ENCODE measurements around the gene CBFB. TPM values are rescaled to one million over a fixed set of nuclear protein-coding genes. Genes with fewer than 3 reads are reported as not detected.

The CBFB gene
- total RNA-seq, 1 experiment from 2014 or later, result 76.3 TPM

DNA sequence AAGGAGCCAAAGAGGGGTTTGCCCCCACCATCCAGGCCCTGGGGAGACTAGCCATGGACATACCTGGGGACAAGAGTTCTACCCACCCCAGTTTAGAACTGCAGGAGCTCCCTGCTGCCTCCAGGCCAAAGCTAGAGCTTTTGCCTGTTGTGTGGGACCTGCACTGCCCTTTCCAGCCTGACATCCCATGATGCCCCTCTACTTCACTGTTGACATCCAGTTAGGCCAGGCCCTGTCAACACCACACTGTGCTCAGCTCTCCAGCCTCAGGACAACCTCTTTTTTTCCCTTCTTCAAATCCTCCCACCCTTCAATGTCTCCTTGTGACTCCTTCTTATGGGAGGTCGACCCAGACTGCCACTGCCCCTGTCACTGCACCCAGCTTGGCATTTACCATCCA is 19.8 kb upstream of the CBFB start:
- H3K4me3 Mint-ChIP-seq, result no peak overlapping the region
- no peak overlapping the region for H2BK12ac ChIP-seq (ENCODE audit: insufficient read length, low read depth, low read length)
- H3T11ph ChIP-seq (ENCODE audit: low read length), result no peak overlapping the region
- no peak overlapping the region for H4K91ac ChIP-seq (ENCODE audit: insufficient read length, low read depth, low read length)
- H2AFZ ChIP-seq (ENCODE audit: low read length), result no peak overlapping the region
- no peak overlapping the region for H2BK5ac ChIP-seq (ENCODE audit: insufficient read length, low read length)
- peaks cover 3 to 8% of the 10 kb centered on the region in 2 experiments; a peak in 1 of 4 replicates for H3K4me1 Mint-ChIP-seq
- no peak overlapping the region for H4K8ac ChIP-seq (replicated peaks; ENCODE audit: insufficient read length, low read depth, low read length)
- H3K36me3 Mint-ChIP-seq (ENCODE audit: insufficient read depth in 1 of 3, low read depth in 3 of 3), result no peaks in the 10 kb centered on the region
- peaks cover 5% of the 10 kb centered on the region; the same call in 1 of the 2 replicates for H3K27me3 ChIP-seq (ENCODE audit: insufficient read depth, low read length)
- H3K9ac ChIP-seq (ENCODE audit: extremely low read depth, insufficient read length, low read length), result no peak overlapping the region
- no CpG with 5 or more reads among the region's 1 CpG for WGBS (ENCODE audit: extremely low coverage, insufficient read length, low lambda C conversion rate)
- no peak overlapping the region for H3K18ac ChIP-seq (ENCODE audit: insufficient read length, low read depth, low read length)
- H4K5ac ChIP-seq (ENCODE audit: insufficient read length, low read depth, low read length), result no peak overlapping the region
- no peaks in the 10 kb centered on the region for H3K79me1 ChIP-seq (ENCODE audit: insufficient read depth, low read depth, low read length, poor library complexity, severe bottlenecking)
- H3K4ac ChIP-seq (ENCODE audit: low read depth, low read length), result no peak overlapping the region
- no peak overlapping the region for H3K27ac ChIP-seq (ENCODE audit: insufficient read length, low read depth, low read length)
- no peaks in the 10 kb centered on the region for H3K4me1 ChIP-seq (ENCODE audit: insufficient read depth, low read length)
- no peak overlapping the region for H3K27ac Mint-ChIP-seq
- no peak overlapping the region for H3K56ac ChIP-seq (ENCODE audit: insufficient read length, low read depth, low read length)
- H4K20me1 ChIP-seq (ENCODE audit: control insufficient read depth, insufficient read depth, insufficient read length), result no peaks in the 10 kb centered on the region
- peaks cover 49% of the 10 kb centered on the region for H3K27me3 Mint-ChIP-seq (ENCODE audit: low read depth)
- H3K14ac ChIP-seq (ENCODE audit: insufficient read depth, low read length), result no peak overlapping the region; the same call in 1 of the 2 replicates
- no peaks in the 10 kb centered on the region for H3K9me3 Mint-ChIP-seq
- peaks cover 6% of the 10 kb centered on the region for H3K23me2 ChIP-seq (ENCODE audit: insufficient read length, low read depth, low read length, poor library complexity, severe bottlenecking)
- no peaks in the 10 kb centered on the region for H3K79me2 ChIP-seq (ENCODE audit: insufficient read depth, low read length)
- TF ChIP-seq, protein P1, sequence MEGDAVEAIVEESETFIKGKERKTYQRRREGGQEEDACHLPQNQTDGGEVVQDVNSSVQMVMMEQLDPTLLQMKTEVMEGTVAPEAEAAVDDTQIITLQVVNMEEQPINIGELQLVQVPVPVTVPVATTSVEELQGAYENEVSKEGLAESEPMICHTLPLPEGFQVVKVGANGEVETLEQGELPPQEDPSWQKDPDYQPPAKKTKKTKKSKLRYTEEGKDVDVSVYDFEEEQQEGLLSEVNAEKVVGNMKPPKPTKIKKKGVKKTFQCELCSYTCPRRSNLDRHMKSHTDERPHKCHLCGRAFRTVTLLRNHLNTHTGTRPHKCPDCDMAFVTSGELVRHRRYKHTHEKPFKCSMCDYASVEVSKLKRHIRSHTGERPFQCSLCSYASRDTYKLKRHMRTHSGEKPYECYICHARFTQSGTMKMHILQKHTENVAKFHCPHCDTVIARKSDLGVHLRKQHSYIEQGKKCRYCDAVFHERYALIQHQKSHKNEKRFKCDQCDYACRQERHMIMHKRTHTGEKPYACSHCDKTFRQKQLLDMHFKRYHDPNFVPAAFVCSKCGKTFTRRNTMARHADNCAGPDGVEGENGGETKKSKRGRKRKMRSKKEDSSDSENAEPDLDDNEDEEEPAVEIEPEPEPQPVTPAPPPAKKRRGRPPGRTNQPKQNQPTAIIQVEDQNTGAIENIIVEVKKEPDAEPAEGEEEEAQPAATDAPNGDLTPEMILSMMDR (conservative IDR thresholded peaks at IDR 0.05), result no peak
- no peak for DNase-seq
- no peaks in the 10 kb centered on the region for H3K9me3 ChIP-seq (ENCODE audit: control insufficient read depth, low read depth, low read length)
- no peak overlapping the region for H2BK20ac ChIP-seq (ENCODE audit: low read depth, low read length, poor library complexity, severe bottlenecking)
- H3K23ac ChIP-seq (ENCODE audit: insufficient read length, low read depth, low read length), result no peak overlapping the region
- no peak overlapping the region for H2BK120ac ChIP-seq (ENCODE audit: low read depth, low read length, poor library complexity, severe bottlenecking)
- no peak overlapping the region for H2BK15ac ChIP-seq (ENCODE audit: low read depth, low read length)
- no peak overlapping the region for H3K4me2 ChIP-seq (ENCODE audit: insufficient read depth, insufficient read length, low read length)
- no peak overlapping the region for H2AK5ac ChIP-seq (ENCODE audit: insufficient read length, low read length)
